ENCODE measurements around the gene TAF4B.

GRCh38 chr18:26406324-26406723, 180.1 kb downstream of the TAF4B start:
- TF ChIP-seq GATA2 (IDR thresholded peaks at IDR 0.05; ENCODE audit: low read depth, low read length) (no peak), GATA3 (IDR thresholded peaks at IDR 0.05; ENCODE audit: low read depth, low read length) (no peak)
